Ishikawa (cell line): ENCODE measurements around the gene MAPRE3.

ENCODE experiments used
- EGR1 ChIP-seq: IDR thresholded peaks from 2 replicates; pipeline ENCODE4 v1.6.1; 2012
- TAF1 ChIP-seq: IDR thresholded peaks from 2 replicates; pipeline ENCODE4 v1.6.1; 2012; ENCODE audit warnings: low read depth, mild to moderate bottlenecking
- USF1 ChIP-seq: IDR thresholded peaks from 2 replicates; pipeline ENCODE4 v1.6.1; 2012

GRCh38 chr2:26951236-26951635 lies 19.2 kb upstream of the MAPRE3 start:
- TF ChIP-seq USF1 = no peak
- TF ChIP-seq EGR1 = no peak
- TF ChIP-seq TAF1 = no peak
